Bronchial epithelial cell (primary cell): ENCODE measurements around the gene PTPN22. TPM values are rescaled to one million over a fixed set of nuclear protein-coding genes. Genes with fewer than 3 reads are reported as not detected.

Source experiments
- DNase-seq: peaks from one replicate; pipeline ENCODE4 v3.0.0-alpha.2; 2010; ENCODE audit warnings: low read depth
- FAIRE-seq: peaks from 2 replicates; lab custom pipeline; 2011; peaks lifted over from hg19 to GRCh38; lab: Jason Lieb, UNC
- H3K27me3 ChIP-seq: 2 replicates; pipeline ENCODE4 v1.5.1; 2011; ENCODE audit warnings: low read length; ENCODE audit not compliant: control insufficient read depth, insufficient read depth
- H3K36me3 ChIP-seq: 2 replicates; pipeline ENCODE4 v1.5.1; 2011; ENCODE audit warnings: low read length; ENCODE audit not compliant: control insufficient read depth, insufficient read depth
- H3K4me3 ChIP-seq: 2 replicates; pipeline ENCODE4 v1.5.1; 2011; ENCODE audit warnings: mild to moderate bottlenecking, low read depth, low read length, control low read depth
- CTCF ChIP-seq: IDR thresholded peaks from 2 replicates; pipeline ENCODE4 v1.5.1; 2011; ENCODE audit warnings: mild to moderate bottlenecking, moderate library complexity, low read length, control low read depth, inconsistent platforms; ENCODE audit not compliant: insufficient read depth, severe bottlenecking
- total RNA-seq: library from RNA; depleted of rRNA; stranded (reverse); fragments of >200 nt; gene quantifications from 2 replicates; pipeline ENCODE4 v1.2.1, GENCODE V29; 2014

Gene PTPN22
- total RNA-seq = under 0.01 and 0.26 TPM in 2 replicates

DNA sequence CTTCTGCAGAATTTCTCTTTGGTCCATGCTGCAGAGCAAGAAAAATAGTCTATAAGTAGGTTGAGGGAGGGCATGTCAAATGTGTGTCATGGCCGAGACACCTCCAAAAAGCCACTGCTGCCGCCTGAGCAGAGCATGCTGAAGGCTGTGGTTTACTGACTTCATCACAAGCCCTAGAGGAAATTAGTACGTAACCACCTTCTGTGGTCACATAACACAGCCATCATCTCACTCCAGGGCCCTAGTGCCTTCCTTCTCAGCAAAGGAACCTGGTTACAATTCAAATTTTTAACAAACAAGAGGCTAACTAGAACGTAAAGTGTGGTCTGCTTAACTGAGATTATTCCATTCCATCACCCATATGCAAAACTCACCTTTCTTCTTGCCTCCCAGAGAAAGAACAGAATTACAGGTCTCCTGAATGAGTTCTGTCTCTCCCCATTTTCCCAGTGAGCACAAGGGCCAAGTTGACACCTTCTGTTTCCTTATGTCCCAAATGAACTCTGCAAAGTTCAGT lies at the start of gene PTPN22:
Gene PTPN22 (minus strand): TSS at position 116 of the 517 bp plus-strand sequence.
- Histone ChIP-seq H3K36me3 (no peaks in the 10 kb centered on the region), H3K27me3 (no peaks in the 10 kb centered on the region), H3K4me3 (no peak within 1 kb of the TSS)
- no peak for TF ChIP-seq CTCF
- FAIRE-seq (no peak), DNase-seq (peak; percentile 75)

DNA sequence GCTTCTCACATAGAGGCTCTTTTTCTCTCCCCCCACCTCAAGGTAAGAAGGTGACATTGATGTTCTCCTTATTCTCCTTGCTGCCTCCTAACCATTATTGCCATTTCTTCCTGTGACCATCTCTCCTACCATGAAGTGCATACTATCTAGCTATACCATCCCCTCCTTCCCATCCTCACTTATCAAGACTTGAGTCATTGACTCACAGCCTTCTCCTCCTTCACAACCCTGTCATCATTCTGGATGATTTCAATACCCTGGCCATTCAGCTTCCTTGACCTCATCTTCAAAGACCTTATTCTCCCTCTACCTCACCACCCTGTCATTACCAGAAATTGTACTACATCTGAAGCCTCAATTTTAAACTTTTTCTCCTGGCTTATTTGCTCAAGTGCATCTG lies 46.7 kb upstream of the PTPN22 start:
- no peak for TF ChIP-seq CTCF
- no peak overlapping the region for H3K4me3 ChIP-seq
- DNase-seq (no peak), FAIRE-seq (no peak)
- no peaks in the 10 kb centered on the region for H3K27me3 ChIP-seq
- H3K36me3 ChIP-seq = no peaks in the 10 kb centered on the region

DNA sequence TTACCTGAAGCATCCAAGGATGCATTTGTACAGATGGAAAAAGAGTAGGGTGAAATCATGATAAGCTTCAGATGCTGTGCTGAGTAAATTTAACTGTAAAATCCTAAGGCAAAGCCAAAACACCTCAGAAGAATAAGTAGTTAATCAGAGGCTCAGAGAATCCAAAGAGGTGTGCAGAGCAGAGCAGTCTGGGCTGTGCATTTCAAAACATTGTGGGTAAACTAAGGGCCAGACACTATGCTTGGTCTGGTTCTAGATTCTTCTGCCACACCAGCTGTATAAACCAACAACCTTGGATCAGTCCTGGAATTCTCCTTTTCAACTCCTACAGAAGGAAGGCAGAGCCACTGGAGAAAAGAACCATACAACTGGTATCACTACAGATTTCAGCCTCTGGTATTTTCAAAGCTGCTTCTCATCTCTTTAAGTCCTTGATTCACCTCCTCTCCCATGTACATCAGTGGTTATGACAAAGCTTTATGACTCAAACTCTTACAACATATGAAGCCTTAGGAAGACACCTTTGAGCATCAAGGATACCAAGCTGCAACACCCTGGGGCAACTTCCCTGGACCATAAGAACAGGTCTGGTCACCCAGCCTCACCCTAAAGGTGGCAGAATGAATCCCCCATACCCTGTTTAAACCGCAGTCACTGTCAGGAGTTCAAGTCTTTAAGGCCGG lies 46.0 kb upstream of the PTPN22 start:
- DNase-seq (peak; percentile 94), FAIRE-seq (peak; percentile 93)
- no peak for TF ChIP-seq CTCF
- no peaks in the 10 kb centered on the region for H3K27me3 ChIP-seq
- H3K4me3 ChIP-seq = no peak overlapping the region
- no peaks in the 10 kb centered on the region for H3K36me3 ChIP-seq

- Histone ChIP-seq H3K27me3 (no peaks in the 10 kb centered on the region), H3K36me3 (no peaks in the 10 kb centered on the region), H3K4me3 (no peak overlapping the region)
- no peak for FAIRE-seq
- DNase-seq = no peak
- TF ChIP-seq CTCF = no peak
Measured at GRCh38 chr1:113916974-113917373, 45.5 kb upstream of the PTPN22 start.

GRCh38 chr1:113913887-113914664 lies 42.6 kb upstream of the PTPN22 start:
- no peaks in the 10 kb centered on the region for H3K27me3 ChIP-seq
- no peak for DNase-seq
- no peak overlapping the region for H3K4me3 ChIP-seq
- TF ChIP-seq CTCF = no peak
- FAIRE-seq = no peak
- no peaks in the 10 kb centered on the region for H3K36me3 ChIP-seq
